CD4-positive, CD25-positive, alpha-beta regulatory T cell (primary cell): ENCODE data around the gene IL1A. TPM values are rescaled to one million over a fixed set of nuclear protein-coding genes. Genes with fewer than 3 reads are reported as not detected.
A peak's percentile ranks its signal among the peaks of the same experiment; 100 is the strongest.

Experiments
- ATAC-seq, 2 donors: fragments of 150-1000 bp; cut with Tn5 transposase; one replicate each; pipeline ENCODE4 v1.10.0; 2021; ENCODE audit warnings: low read depth in 2 of 2, moderate number of reproducible peaks in 2 of 2, moderate library complexity in 1 of 2
- DNase-seq, 3 donors: peaks; one replicate each; pipeline versions ENCODE4 v3.0.0 to v3.0.0-alpha.2; 2012 to 2022; ENCODE audit warnings: mixed read lengths in 1 of 3
- H3K27ac ChIP-seq: one replicate; pipeline ENCODE4 v1.7.0; 2013; ENCODE audit warnings: mild to moderate bottlenecking, low read length; ENCODE audit not compliant: insufficient read depth, poor library complexity, severe bottlenecking
- H3K27me3 ChIP-seq: one replicate; pipeline ENCODE4 v1.7.0; 2013; ENCODE audit warnings: low read length; ENCODE audit not compliant: control insufficient read depth, insufficient read depth
- H3K36me3 ChIP-seq: one replicate; pipeline ENCODE4 v1.7.0; 2013; ENCODE audit warnings: mild to moderate bottlenecking, low read length, moderate library complexity; ENCODE audit not compliant: control insufficient read depth, insufficient read depth
- H3K4me1 ChIP-seq: 2 replicates; pipeline ENCODE4 v1.7.0; 2013; ENCODE audit warnings: mild to moderate bottlenecking, low read length; ENCODE audit not compliant: insufficient read depth, control insufficient read depth, poor library complexity, severe bottlenecking
- H3K4me3 ChIP-seq: one replicate; pipeline ENCODE4 v1.7.0; 2013; ENCODE audit warnings: low read depth, mild to moderate bottlenecking, low read length, moderate library complexity
- H3K9me3 ChIP-seq, 2 experiments: 1 replicate in 1 of 2; 2 replicates in 1 of 2; pipeline ENCODE4 v1.7.0; 2013; ENCODE audit warnings: low read length in 2 of 2, mild to moderate bottlenecking in 1 of 2, moderate library complexity in 1 of 2; ENCODE audit not compliant: control insufficient read depth in 2 of 2
- H3K27ac Mint-ChIP-seq, 3 donors: one replicate each; pipeline ENCODE4 v1.8.0; 2020 to 2022; ENCODE audit warnings: mild to moderate bottlenecking in 3 of 3, mixed read lengths in 3 of 3, moderate library complexity in 2 of 3
- H3K27me3 Mint-ChIP-seq: one replicate; pipeline ENCODE4 v1.8.0; 2022; ENCODE audit warnings: mild to moderate bottlenecking, mixed read lengths
- H3K36me3 Mint-ChIP-seq: one replicate; pipeline ENCODE4 v1.8.0; 2020; ENCODE audit warnings: mixed read lengths
- H3K4me1 Mint-ChIP-seq, 4 donors: one replicate each; pipeline ENCODE4 v1.8.0; 2020 to 2022; ENCODE audit warnings: mixed read lengths in 4 of 4, mild to moderate bottlenecking in 1 of 4
- H3K4me3 Mint-ChIP-seq, 4 donors: one replicate each; pipeline ENCODE4 v1.8.0; 2020 to 2022; ENCODE audit warnings: mild to moderate bottlenecking in 4 of 4, mixed read lengths in 4 of 4, moderate library complexity in 3 of 4
- H3K9me3 Mint-ChIP-seq, 7 donors: one replicate each; pipeline ENCODE4 v1.8.0; 2020 to 2022; ENCODE audit warnings: mixed read lengths in 7 of 7, mild to moderate bottlenecking in 3 of 7, moderate library complexity in 2 of 7
- polyA plus RNA-seq, 4 donors: library from polyadenylated mRNA; unstranded; fragments of 300-500 nt; fragmentation: Illumina TruSeq; gene quantifications; one replicate each; pipeline ENCODE4 v1.2.3, GENCODE V29; 2021
- total RNA-seq: library from RNA; stranded (reverse); gene quantifications from one replicate; pipeline ENCODE4 v1.2.3, GENCODE V29; 2022

The IL1A gene
- total and polyA plus RNA-seq, 5 donors from 2014 or later, result 0.17 TPM; not detected in 4

DNA sequence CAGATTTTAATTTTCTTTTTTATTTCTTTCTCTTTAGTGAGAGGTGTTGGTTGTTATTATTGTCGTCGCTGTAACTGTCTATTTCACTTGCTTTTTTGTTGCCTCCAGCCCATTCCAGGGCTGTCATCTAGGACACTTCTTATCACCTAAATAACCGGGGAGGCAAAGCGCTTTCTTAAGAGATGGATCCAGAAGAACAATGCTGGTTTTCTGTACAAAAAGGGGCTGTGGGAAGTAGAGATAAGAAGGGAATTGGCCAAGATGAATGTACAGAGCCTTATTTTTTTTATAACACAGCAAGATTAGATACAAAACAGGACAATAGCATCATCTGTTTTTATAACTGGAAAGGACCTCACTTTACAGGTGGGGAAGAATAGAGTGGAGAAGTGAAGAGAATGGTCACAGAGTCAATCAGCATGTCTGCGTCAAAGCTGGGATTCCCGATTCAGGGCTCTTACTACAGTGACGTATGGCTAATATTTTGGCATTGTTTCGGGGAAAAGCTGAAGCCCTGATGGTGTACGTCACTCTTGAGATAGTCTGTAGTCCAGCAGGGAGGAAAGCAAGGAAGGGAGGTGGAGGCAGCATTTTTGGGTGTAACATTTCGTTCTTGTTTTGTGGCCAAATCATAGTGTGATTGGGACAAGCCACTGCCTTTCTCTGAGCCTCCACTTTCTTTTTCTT lies 29.1 kb upstream of the IL1A start:
- Mint-ChIP-seq H3K4me1 (peaks cover 9 to 29% (median 15%) of the 10 kb centered on the region in 4 donors), H3K4me3 (no peak overlapping the region), H3K27ac (peak overlapping the region in 1 of 3 donors; percentile 7), H3K27me3 (peaks cover 5% of the 10 kb centered on the region), H3K9me3 (peaks cover 0 to 2% (median 0%) of the 10 kb centered on the region in 7 donors), H3K36me3 (no peaks in the 10 kb centered on the region)
- DNase-seq (no peak), ATAC-seq (no peak)
- Histone ChIP-seq H3K27me3 (no peaks in the 10 kb centered on the region), H3K27ac (no peak overlapping the region), H3K9me3 (no peaks in the 10 kb centered on the region), H3K4me1 (peaks cover 8% of the 10 kb centered on the region), H3K36me3 (no peaks in the 10 kb centered on the region), H3K4me3 (no peak overlapping the region)

DNA sequence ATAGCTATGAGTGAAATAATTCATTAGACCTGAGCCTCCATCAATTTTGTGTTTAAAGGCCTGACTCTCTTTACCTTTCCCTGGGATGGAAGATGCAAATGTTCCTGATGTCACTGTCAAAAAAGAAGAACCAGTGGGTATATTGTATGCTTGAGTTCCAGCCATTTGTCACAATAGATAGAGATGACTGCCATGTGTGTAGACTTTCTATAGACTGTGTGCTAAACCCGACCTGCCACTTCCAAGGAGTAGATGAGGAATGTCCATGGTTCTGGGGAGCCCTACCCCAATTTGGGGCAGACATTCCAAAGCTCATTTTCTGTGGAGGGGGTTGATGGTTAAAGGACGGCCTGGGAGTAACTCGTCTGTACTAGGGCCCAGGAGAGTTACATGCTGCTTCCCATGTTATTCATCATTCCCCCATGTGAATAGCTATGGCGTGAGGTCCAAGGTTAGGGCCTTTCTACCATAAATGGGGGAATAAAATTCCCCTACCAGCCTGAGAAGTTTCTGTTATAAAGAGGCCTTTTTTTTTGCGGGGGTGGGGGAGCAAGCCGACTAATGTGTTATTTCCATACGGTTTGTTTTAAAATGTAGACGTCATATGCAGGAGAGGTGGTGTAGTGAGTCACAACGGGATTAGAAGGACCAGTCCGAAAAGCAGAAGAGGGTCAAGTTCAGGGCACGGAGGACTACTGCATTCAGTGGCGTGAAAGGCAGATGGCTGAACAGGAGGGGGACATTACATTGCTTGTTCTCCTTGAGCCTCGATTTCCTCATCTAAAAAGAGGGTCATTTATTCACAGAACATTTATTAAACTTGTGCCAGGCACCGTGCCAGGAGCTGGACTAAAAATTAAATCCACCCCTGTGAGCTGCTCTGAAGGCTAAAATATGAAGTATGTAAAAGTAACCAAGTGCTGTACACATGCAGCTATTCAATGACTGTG lies 28.3 kb upstream of the IL1A start:
- H3K27ac Mint-ChIP-seq, result peak overlapping the region; percentile 72 to 87 (median 87)
- Histone ChIP-seq H3K4me1 (peaks cover 8% of the 10 kb centered on the region), H3K36me3 (no peaks in the 10 kb centered on the region), H3K9me3 (peaks cover 0 to under 1% of the 10 kb centered on the region in 2 experiments), H3K4me3 (no peak overlapping the region), H3K27me3 (no peaks in the 10 kb centered on the region), H3K27ac (no peak overlapping the region)
- ATAC-seq, result no peak
- peaks cover 9 to 29% (median 15%) of the 10 kb centered on the region in 4 donors for H3K4me1 Mint-ChIP-seq
- no peaks in the 10 kb centered on the region for H3K36me3 Mint-ChIP-seq
- peak overlapping the region in 1 of 4 donors; percentile 48 for H3K4me3 Mint-ChIP-seq
- H3K27me3 Mint-ChIP-seq, result peaks cover 5% of the 10 kb centered on the region
- peaks cover 0 to 3% (median 2%) of the 10 kb centered on the region in 7 donors for H3K9me3 Mint-ChIP-seq
- no peak for DNase-seq

DNA sequence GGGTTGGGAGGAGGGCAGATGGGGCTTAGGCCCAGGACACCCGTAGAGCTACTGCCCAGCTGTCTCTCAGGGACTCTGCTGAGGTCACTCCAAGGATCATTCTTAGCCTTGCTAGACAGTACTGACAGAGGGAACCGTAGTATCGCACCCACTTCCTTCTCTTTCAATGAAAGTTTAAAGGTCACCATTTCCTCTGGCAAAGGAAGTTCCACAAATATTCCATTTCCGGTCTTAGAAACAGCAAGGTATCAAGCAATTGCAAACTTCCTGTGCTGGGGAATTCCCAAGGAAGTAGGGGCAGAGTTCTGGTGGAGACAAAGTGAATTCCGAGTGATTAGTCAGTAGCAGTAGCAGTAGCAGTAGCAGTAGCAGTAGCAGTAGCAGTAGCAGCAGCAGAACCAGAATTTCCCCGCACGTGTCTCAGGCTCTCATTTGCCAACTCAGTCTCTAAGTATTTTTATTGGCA lies 27.6 kb upstream of the IL1A start:
- H3K27me3 Mint-ChIP-seq, result peaks cover 5% of the 10 kb centered on the region
- Histone ChIP-seq H3K4me3 (no peak overlapping the region), H3K36me3 (no peaks in the 10 kb centered on the region), H3K27me3 (no peaks in the 10 kb centered on the region), H3K9me3 (peaks cover 0 to 4% of the 10 kb centered on the region in 2 experiments), H3K27ac (no peak overlapping the region), H3K4me1 (peaks cover 8% of the 10 kb centered on the region)
- peaks cover 9 to 29% (median 15%) of the 10 kb centered on the region in 4 donors for H3K4me1 Mint-ChIP-seq
- H3K27ac Mint-ChIP-seq, result peak overlapping the region; percentile 72 to 87 (median 87)
- peak in 1 of 3 donors; percentile 23 for DNase-seq
- peaks cover 0 to 9% (median 2%) of the 10 kb centered on the region in 7 donors for H3K9me3 Mint-ChIP-seq
- no peak for ATAC-seq
- H3K36me3 Mint-ChIP-seq, result no peaks in the 10 kb centered on the region
- H3K4me3 Mint-ChIP-seq, result peak overlapping the region in 1 of 4 donors; percentile 68

DNA sequence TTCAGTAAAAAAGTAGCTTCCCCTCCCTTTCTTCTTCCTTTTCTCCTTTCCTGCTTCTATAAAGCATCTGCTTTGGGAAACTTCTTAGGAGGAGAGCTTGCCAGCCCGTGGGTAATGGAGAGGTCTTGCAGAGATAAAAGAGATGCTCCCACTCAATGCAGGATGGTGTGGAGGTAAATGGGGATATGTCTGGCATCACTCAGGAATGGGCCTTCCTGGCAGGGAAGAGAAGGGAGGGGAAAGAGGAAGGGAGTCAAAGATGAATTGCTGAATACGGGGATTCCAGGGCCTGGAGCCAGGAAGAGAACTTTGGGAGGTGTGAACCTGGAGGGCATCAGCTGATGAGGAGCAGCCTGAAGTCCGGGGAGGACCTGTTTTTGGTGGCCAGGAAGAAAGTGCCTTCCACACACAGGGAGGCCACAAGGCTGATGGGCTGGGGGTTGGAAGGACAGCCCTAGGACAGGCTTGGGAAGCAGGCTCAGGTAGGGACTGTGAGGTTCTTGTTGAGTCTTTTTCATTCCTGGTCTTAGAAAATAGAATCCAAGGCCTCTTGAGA lies 27.1 kb upstream of the IL1A start:
- H3K9me3 Mint-ChIP-seq, result peaks cover 0 to 9% (median 2%) of the 10 kb centered on the region in 7 donors
- peaks cover 9 to 29% (median 15%) of the 10 kb centered on the region in 4 donors for H3K4me1 Mint-ChIP-seq
- no peak overlapping the region for H3K4me3 ChIP-seq
- no peaks in the 10 kb centered on the region for H3K36me3 Mint-ChIP-seq
- peak overlapping the region; percentile 72 to 87 (median 87) for H3K27ac Mint-ChIP-seq
- H3K27me3 Mint-ChIP-seq, result peaks cover 5% of the 10 kb centered on the region
- DNase-seq (no peak), ATAC-seq (no peak)
- peaks cover 8% of the 10 kb centered on the region for H3K4me1 ChIP-seq
- H3K9me3 ChIP-seq, result peaks cover 0 to 4% of the 10 kb centered on the region in 2 experiments
- H3K36me3 ChIP-seq, result no peaks in the 10 kb centered on the region
- H3K27ac ChIP-seq, result no peak overlapping the region
- H3K4me3 Mint-ChIP-seq, result peak overlapping the region in 1 of 4 donors; percentile 24
- H3K27me3 ChIP-seq, result no peaks in the 10 kb centered on the region

DNA sequence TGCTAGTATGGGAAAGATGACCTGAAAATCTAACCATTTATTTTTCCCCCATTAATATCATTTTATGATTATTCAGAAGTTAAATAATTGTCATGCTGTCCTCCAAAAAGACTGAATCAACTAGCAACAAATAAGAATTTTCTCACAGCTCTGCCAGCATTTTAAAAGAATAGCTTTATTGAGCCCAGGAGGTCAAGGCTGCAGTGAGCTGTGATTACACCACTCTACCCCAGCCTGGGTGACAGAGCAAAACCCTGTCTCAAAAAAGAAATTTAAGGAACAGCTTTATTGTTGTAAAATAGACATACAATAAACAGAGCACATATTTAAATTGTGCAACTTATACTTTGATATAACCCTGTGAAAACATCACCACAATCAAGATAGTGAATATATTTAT lies 24.8 kb upstream of the IL1A start:
- H3K27ac ChIP-seq, result no peak overlapping the region
- no peak overlapping the region for H3K27ac Mint-ChIP-seq
- DNase-seq, result no peak
- H3K4me1 Mint-ChIP-seq, result peaks cover 9 to 34% (median 18%) of the 10 kb centered on the region in 4 donors
- no peak overlapping the region for H3K4me3 ChIP-seq
- H3K9me3 ChIP-seq, result peaks cover 0 to 4% of the 10 kb centered on the region in 2 experiments
- H3K27me3 Mint-ChIP-seq, result peaks cover 5% of the 10 kb centered on the region
- peaks cover 0 to 11% (median 4%) of the 10 kb centered on the region in 7 donors for H3K9me3 Mint-ChIP-seq
- no peaks in the 10 kb centered on the region for H3K36me3 Mint-ChIP-seq
- ATAC-seq, result no peak
- H3K36me3 ChIP-seq, result no peaks in the 10 kb centered on the region
- peaks cover 8% of the 10 kb centered on the region for H3K4me1 ChIP-seq
- H3K4me3 Mint-ChIP-seq, result no peak overlapping the region
- H3K27me3 ChIP-seq, result no peaks in the 10 kb centered on the region

DNA sequence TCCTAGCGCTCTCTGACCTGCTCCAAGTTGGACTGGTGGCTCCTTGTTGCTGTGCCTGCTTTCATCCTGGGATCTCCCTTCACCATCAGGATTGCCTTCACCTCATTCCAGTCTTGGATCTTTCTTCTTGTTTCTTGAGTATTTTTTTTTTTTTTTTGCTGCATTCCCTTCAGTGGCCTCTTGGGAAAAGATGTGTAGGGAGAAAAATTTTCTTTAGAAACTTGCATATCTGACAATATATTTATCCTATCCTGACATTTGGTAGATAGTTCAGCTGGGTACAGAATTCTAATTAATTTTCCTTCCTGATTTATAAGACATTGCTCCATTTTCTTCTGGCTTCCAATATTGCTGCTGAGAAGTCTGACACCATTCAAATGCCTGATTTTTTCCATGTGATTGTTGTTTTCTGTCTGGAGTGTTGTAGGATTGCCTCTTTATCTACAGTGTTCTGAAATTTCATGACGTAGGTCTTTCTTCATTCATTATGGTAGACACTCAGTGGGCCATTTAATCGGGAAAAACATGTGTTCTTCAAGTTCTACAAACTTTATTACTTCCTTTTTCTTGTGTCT lies 23.0 kb upstream of the IL1A start:
- Mint-ChIP-seq H3K4me3 (no peak overlapping the region), H3K27ac (no peak overlapping the region), H3K27me3 (no peaks in the 10 kb centered on the region), H3K9me3 (peaks cover 0 to 11% (median 4%) of the 10 kb centered on the region in 7 donors), H3K4me1 (peaks cover 0 to 35% (median 22%) of the 10 kb centered on the region in 4 donors), H3K36me3 (no peaks in the 10 kb centered on the region)
- Histone ChIP-seq H3K4me1 (peaks cover 8% of the 10 kb centered on the region), H3K36me3 (no peaks in the 10 kb centered on the region), H3K27me3 (no peaks in the 10 kb centered on the region), H3K4me3 (no peak overlapping the region), H3K9me3 (peaks cover 0 to 4% of the 10 kb centered on the region in 2 experiments), H3K27ac (no peak overlapping the region)
- no peak for ATAC-seq
- no peak for DNase-seq

DNA sequence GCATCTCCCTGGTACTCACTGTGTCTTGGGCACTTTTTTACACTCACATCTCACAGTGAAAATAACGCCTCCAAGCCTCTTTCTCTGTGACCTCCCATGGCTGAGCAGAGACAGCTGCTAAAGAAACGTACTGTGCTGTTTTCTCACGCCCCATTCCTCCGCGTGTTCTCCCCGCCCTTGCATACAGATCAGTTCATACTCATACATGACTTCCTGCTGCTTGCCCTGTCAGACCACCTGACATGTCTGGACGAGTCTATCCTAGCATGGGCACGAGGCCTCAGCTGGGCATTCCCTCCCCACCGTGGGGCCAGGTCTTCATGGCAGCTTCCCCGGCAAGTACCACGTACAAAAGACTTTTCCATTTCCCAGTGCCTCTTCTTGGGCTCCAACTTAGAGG lies 21.2 kb upstream of the IL1A start:
- Histone ChIP-seq H3K36me3 (no peaks in the 10 kb centered on the region), H3K4me1 (no peaks in the 10 kb centered on the region), H3K9me3 (peaks cover 0 to 4% of the 10 kb centered on the region in 2 experiments), H3K27ac (no peak overlapping the region), H3K4me3 (no peak overlapping the region), H3K27me3 (no peaks in the 10 kb centered on the region)
- DNase-seq, result peak in 1 of 3 donors; percentile 48
- H3K27ac Mint-ChIP-seq, result peak overlapping the region in 2 of 3 donors; percentile 62 to 80
- peak overlapping the region in 1 of 4 donors; percentile 10 for H3K4me3 Mint-ChIP-seq
- H3K27me3 Mint-ChIP-seq, result no peaks in the 10 kb centered on the region
- H3K4me1 Mint-ChIP-seq, result peaks cover 0 to 22% (median 12%) of the 10 kb centered on the region in 4 donors
- H3K9me3 Mint-ChIP-seq, result peaks cover 0 to 11% (median 4%) of the 10 kb centered on the region in 7 donors
- no peaks in the 10 kb centered on the region for H3K36me3 Mint-ChIP-seq
- no peak for ATAC-seq
